Measurements from ENCODE around the gene PIGQ. TPM values are rescaled to one million over a fixed set of nuclear protein-coding genes. Genes with fewer than 3 reads are reported as not detected.

The PIGQ gene
- polyA plus RNA-seq, 3 donors, result 11.4 to 39.8 (median 12.1) TPM

DNA sequence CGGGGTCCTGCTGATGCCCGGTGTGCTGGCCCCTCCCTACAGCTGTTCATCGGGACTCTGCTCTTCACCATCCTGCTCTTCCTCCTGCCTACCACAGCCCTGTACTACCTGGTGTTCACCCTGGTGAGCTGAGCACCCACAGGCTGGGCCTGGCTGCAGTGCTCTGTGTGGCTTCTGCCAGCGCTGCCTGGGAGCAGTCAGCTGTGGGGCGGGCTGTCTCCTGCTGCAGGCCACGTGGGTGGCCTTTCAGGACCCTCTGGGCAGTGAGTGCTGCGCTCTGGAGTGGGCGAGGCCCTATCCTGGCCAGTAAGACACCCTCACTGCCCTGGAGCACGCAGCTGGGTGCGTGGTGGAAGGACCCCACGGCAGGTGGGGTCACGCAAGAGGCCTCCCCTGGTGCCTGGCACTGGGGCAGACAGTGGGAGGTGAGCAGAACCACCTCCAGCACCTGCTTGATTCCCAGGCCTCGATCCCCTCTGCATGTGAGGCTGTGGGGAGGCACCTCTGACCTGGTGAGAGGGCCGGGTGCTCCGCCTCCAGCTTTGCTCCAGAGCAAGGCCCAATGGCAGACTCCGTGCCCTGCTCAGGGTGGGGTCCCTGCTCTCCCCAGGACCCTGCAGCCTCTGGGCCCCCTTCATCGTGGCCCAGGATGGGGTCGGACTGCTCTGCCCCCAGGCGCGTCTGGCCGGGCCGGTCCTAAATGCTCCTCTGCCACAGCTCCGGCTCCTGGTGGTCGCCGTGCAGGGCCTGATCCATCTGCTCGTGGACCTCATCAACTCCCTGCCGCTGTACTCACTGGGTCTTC lies 10.6 kb downstream of the PIGQ start:
- H3K9me3 ChIP-seq (replicated peaks in 1 of 2; ENCODE audit: control insufficient read depth in 1 of 2, insufficient read depth in 1 of 2, low read length in 2 of 2), result no peaks in the 10 kb centered on the region
- H3K4me2 ChIP-seq (replicated peaks; ENCODE audit: extremely low read depth, low read length, poor library complexity, severe bottlenecking), result no peak overlapping the region
- no peaks in the 10 kb centered on the region for H3K79me2 ChIP-seq (ENCODE audit: insufficient read depth, low read length)
- no peak overlapping the region for H2AFZ ChIP-seq (ENCODE audit: insufficient read depth, low read depth, low read length, poor library complexity, severe bottlenecking)
- Mint-ChIP-seq H3K36me3 (peaks cover 0 to 3% of the 10 kb centered on the region in 2 donors), H3K9me3 (no peaks in the 10 kb centered on the region), H3K27ac (no peak overlapping the region), H3K4me1 (peaks cover 2% of the 10 kb centered on the region), H3K4me3 (no peak overlapping the region), H3K27me3 (ENCODE audit: low read depth in 3 of 3) (peaks cover 0 to 3% (median 2%) of the 10 kb centered on the region in 3 donors)
- no peaks in the 10 kb centered on the region for H4K20me1 ChIP-seq (ENCODE audit: insufficient read depth, low read length)
- peaks cover 0 to 3% of the 10 kb centered on the region in 2 donors for H3K27me3 ChIP-seq (ENCODE audit: control insufficient read depth in 2 of 2, insufficient read depth in 2 of 2, low read length in 2 of 2)
- DNase-seq, result no peak
- no peak overlapping the region for H3K9ac ChIP-seq (ENCODE audit: insufficient read depth, low read length, poor library complexity, severe bottlenecking)
- intact Hi-C loops (cut with micrococcal nuclease), result loop anchor here in 1 of 2 donors (5.0 kb wide), 1 partner anchor 72 kb away; no protein-coding TSS in a partner anchor
- 93% methylated on average over 24 of the region's 27 CpGs for WGBS (ENCODE audit: insufficient coverage)
- H3K27ac ChIP-seq (ENCODE audit: low read depth in 1 of 2, low read length in 2 of 2), result no peak overlapping the region
- H3K36me3 ChIP-seq (replicated peaks in 1 of 2; ENCODE audit: control insufficient read depth in 1 of 2, insufficient read depth in 2 of 2, low read length in 2 of 2), result peaks cover under 1 to 6% of the 10 kb centered on the region in 2 donors
- TF ChIP-seq, protein P1, sequence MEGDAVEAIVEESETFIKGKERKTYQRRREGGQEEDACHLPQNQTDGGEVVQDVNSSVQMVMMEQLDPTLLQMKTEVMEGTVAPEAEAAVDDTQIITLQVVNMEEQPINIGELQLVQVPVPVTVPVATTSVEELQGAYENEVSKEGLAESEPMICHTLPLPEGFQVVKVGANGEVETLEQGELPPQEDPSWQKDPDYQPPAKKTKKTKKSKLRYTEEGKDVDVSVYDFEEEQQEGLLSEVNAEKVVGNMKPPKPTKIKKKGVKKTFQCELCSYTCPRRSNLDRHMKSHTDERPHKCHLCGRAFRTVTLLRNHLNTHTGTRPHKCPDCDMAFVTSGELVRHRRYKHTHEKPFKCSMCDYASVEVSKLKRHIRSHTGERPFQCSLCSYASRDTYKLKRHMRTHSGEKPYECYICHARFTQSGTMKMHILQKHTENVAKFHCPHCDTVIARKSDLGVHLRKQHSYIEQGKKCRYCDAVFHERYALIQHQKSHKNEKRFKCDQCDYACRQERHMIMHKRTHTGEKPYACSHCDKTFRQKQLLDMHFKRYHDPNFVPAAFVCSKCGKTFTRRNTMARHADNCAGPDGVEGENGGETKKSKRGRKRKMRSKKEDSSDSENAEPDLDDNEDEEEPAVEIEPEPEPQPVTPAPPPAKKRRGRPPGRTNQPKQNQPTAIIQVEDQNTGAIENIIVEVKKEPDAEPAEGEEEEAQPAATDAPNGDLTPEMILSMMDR (IDR thresholded peaks at IDR 0.05), result no peak
- H3K4me3 ChIP-seq (replicated peaks in 1 of 3; ENCODE audit: low read depth in 2 of 3, low read length in 3 of 3), result no peak overlapping the region
- no peaks in the 10 kb centered on the region for H3K4me1 ChIP-seq (ENCODE audit: control insufficient read depth in 1 of 2, insufficient read depth in 2 of 2, low read length in 2 of 2)

DNA sequence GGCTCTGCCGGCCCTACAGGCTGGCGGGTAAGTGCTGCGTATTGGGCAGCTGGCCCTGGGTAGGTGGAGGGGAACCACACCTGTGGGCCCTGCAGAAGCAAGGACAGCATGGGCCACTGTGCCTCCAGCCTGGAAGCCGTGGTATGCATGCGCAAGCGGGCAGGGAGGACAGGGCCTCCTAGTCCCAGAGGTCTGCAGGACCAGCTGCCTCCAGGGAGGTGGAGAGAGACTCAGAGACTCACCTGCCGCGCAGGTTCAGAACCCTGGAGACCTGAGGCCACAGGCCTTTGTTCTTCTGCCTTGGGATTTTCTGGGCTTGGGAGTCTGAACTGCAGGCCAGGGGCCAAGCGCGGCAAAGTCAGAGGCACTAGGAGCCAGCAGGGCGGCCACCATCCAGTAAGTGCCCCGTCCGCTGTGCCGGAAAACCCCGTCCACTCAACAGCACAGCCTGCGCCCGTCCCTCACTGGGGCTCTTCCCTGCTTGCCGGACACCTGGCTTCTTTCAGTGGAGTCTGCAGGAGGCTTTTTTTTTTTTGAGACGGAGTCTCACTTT lies 11.3 kb downstream of the PIGQ start:
- H3K79me2 ChIP-seq (ENCODE audit: insufficient read depth, low read length), result no peaks in the 10 kb centered on the region
- Mint-ChIP-seq H3K4me3 (no peak overlapping the region), H3K27me3 (ENCODE audit: low read depth in 3 of 3) (peaks cover 2 to 10% (median 9%) of the 10 kb centered on the region in 3 donors), H3K9me3 (no peaks in the 10 kb centered on the region), H3K36me3 (peaks cover 0 to 3% of the 10 kb centered on the region in 2 donors), H3K4me1 (peaks cover 2% of the 10 kb centered on the region), H3K27ac (no peak overlapping the region)
- H3K9ac ChIP-seq (ENCODE audit: insufficient read depth, low read length, poor library complexity, severe bottlenecking), result no peak overlapping the region
- H2AFZ ChIP-seq (ENCODE audit: insufficient read depth, low read depth, low read length, poor library complexity, severe bottlenecking), result no peak overlapping the region
- H3K4me1 ChIP-seq (ENCODE audit: control insufficient read depth in 1 of 2, insufficient read depth in 2 of 2, low read length in 2 of 2), result no peaks in the 10 kb centered on the region
- no peak for DNase-seq
- 98% methylated on average over 16 of the region's 19 CpGs for WGBS (ENCODE audit: insufficient coverage)
- H4K20me1 ChIP-seq (ENCODE audit: insufficient read depth, low read length), result no peaks in the 10 kb centered on the region
- H3K4me2 ChIP-seq (replicated peaks; ENCODE audit: extremely low read depth, low read length, poor library complexity, severe bottlenecking), result no peak overlapping the region
- H3K9me3 ChIP-seq (replicated peaks in 1 of 2; ENCODE audit: control insufficient read depth in 1 of 2, insufficient read depth in 1 of 2, low read length in 2 of 2), result no peaks in the 10 kb centered on the region
- H3K27ac ChIP-seq (ENCODE audit: low read depth in 1 of 2, low read length in 2 of 2), result no peak overlapping the region
- TF ChIP-seq, protein P1 (IDR thresholded peaks at IDR 0.05), result no peak
- H3K27me3 ChIP-seq (ENCODE audit: control insufficient read depth in 2 of 2, insufficient read depth in 2 of 2, low read length in 2 of 2), result peaks cover 0 to 7% of the 10 kb centered on the region in 2 donors
- no peak overlapping the region for H3K4me3 ChIP-seq (replicated peaks in 1 of 3; ENCODE audit: low read depth in 2 of 3, low read length in 3 of 3)
- intact Hi-C loops (cut with micrococcal nuclease), result loop anchor here in 1 of 2 donors (5.0 kb wide), 1 partner anchor 71 kb away; no protein-coding TSS in a partner anchor
- H3K36me3 ChIP-seq (replicated peaks in 1 of 2; ENCODE audit: control insufficient read depth in 1 of 2, insufficient read depth in 2 of 2, low read length in 2 of 2), result peaks cover 0 to 6% of the 10 kb centered on the region in 2 donors

All from CD14-positive monocyte (primary cell).